Liver (tissue), 9 donors: ENCODE measurements around the gene RFX7. TPM values are rescaled to one million over a fixed set of nuclear protein-coding genes. Genes with fewer than 3 reads are reported as not detected.

ENCODE experiments used
- DNase-seq: peaks from one replicate; pipeline ENCODE4 v3.0.0-alpha.2; 2017; ENCODE audit warnings: low spot score
- H3K27ac ChIP-seq, 2 donors: one replicate each; pipeline ENCODE4 v1.7.0; 2013; ENCODE audit warnings: inconsistent platforms in 2 of 2, low read length in 2 of 2, control low read depth in 1 of 2, low read depth in 1 of 2, mild to moderate bottlenecking in 1 of 2
- H3K27me3 ChIP-seq, 4 donors: one replicate each; pipeline versions ENCODE4 v1.6.1 to v1.7.0; 2013; ENCODE audit warnings: low read length in 3 of 4, inconsistent platforms in 1 of 4, mild to moderate bottlenecking in 1 of 4, moderate library complexity in 1 of 4; ENCODE audit not compliant: control insufficient read depth in 4 of 4, insufficient read depth in 4 of 4
- H3K36me3 ChIP-seq, 4 donors: one replicate each; pipeline versions ENCODE4 v1.6.1 to v1.7.0; 2013; ENCODE audit warnings: low read length in 3 of 4, mild to moderate bottlenecking in 3 of 4, low read depth in 1 of 4, moderate library complexity in 1 of 4; ENCODE audit not compliant: control insufficient read depth in 4 of 4, insufficient read depth in 3 of 4
- H3K4me1 ChIP-seq, 4 donors: one replicate each; pipeline versions ENCODE4 v1.6.1 to v1.7.0; 2013; ENCODE audit warnings: low read length in 3 of 4, mild to moderate bottlenecking in 3 of 4, moderate library complexity in 1 of 4; ENCODE audit not compliant: control insufficient read depth in 4 of 4, insufficient read depth in 4 of 4
- H3K4me3 ChIP-seq, 3 donors: one replicate each; pipeline versions ENCODE4 v1.6.1 to v1.7.0; 2013; ENCODE audit warnings: low read length in 3 of 3, control low read depth in 1 of 3, low read depth in 1 of 3, mild to moderate bottlenecking in 1 of 3
- H3K9ac ChIP-seq, 2 donors: one replicate each; pipeline ENCODE4 v1.7.0; 2013; ENCODE audit warnings: low read length in 2 of 2, mild to moderate bottlenecking in 2 of 2, moderate library complexity in 2 of 2, control low read depth in 1 of 2, low read depth in 1 of 2
- H3K9me3 ChIP-seq, 4 donors: one replicate each; pipeline versions ENCODE4 v1.6.1 to v1.7.0; 2013; ENCODE audit warnings: low read length in 3 of 4; ENCODE audit not compliant: control insufficient read depth in 4 of 4
- ATF3 ChIP-seq: IDR thresholded peaks from 2 replicates; pipeline ENCODE4 v1.6.1; 2016; ENCODE audit warnings: antibody characterized with exemption
- CTCF ChIP-seq: fragments of 150-350 bp; IDR thresholded peaks from 2 replicates; pipeline ENCODE4 v1.5.1; 2017; ENCODE audit warnings: improper control_type of control experiment, low read depth, low read length; ENCODE audit not compliant: missing input control
- EGR1 ChIP-seq, 2 donors: IDR thresholded peaks; 2 replicates each; pipeline ENCODE4 v1.6.1; 2016 to 2018; ENCODE audit warnings: antibody characterized with exemption in 2 of 2, low read depth in 2 of 2
- FOXA1 ChIP-seq: IDR thresholded peaks from 2 replicates; pipeline ENCODE4 v1.6.1; 2016; ENCODE audit warnings: antibody characterized with exemption
- FOXA2 ChIP-seq: IDR thresholded peaks from 2 replicates; pipeline ENCODE4 v1.6.1; 2016; ENCODE audit warnings: antibody characterized with exemption
- GABPA ChIP-seq, 2 donors: IDR thresholded peaks in 1 of 2; conservative IDR thresholded peaks in 1 of 2; 2 replicates each; pipeline ENCODE4 v1.6.1; 2016; ENCODE audit warnings: antibody characterized with exemption in 2 of 2, mild to moderate bottlenecking in 1 of 2, moderate library complexity in 1 of 2
- HNF4A ChIP-seq, 2 donors: conservative IDR thresholded peaks; 2 replicates each; pipeline ENCODE4 v1.6.1; 2016; ENCODE audit warnings: antibody characterized with exemption in 2 of 2, mild to moderate bottlenecking in 2 of 2
- HNF4G ChIP-seq: IDR thresholded peaks from 2 replicates; pipeline ENCODE4 v1.6.1; 2016; ENCODE audit warnings: antibody characterized with exemption
- JUND ChIP-seq, 2 donors: IDR thresholded peaks; 2 replicates each; pipeline ENCODE4 v1.6.1; 2016; ENCODE audit warnings: antibody characterized with exemption in 2 of 2
- MAX ChIP-seq: IDR thresholded peaks from 2 replicates; pipeline ENCODE4 v1.6.1; 2016; ENCODE audit warnings: antibody characterized with exemption
- NR2F2 ChIP-seq: IDR thresholded peaks from 2 replicates; pipeline ENCODE4 v1.6.1; 2016; ENCODE audit warnings: antibody characterized with exemption
- RAD21 ChIP-seq, 2 donors: IDR thresholded peaks; 2 replicates each; pipeline ENCODE4 v1.6.1; 2016; ENCODE audit warnings: antibody characterized with exemption in 2 of 2, mild to moderate bottlenecking in 2 of 2
- REST ChIP-seq: IDR thresholded peaks from 2 replicates; pipeline ENCODE4 v1.6.1; 2016; ENCODE audit warnings: antibody characterized with exemption, mild to moderate bottlenecking
- RXRA ChIP-seq, 2 donors: IDR thresholded peaks; 2 replicates each; pipeline ENCODE4 v1.6.1; 2017 to 2018; ENCODE audit warnings: antibody characterized with exemption in 2 of 2, mild to moderate bottlenecking in 1 of 2
- SP1 ChIP-seq: IDR thresholded peaks from 2 replicates; pipeline ENCODE4 v1.6.1; 2018; ENCODE audit warnings: antibody characterized with exemption, mild to moderate bottlenecking
- TAF1 ChIP-seq: conservative IDR thresholded peaks from 2 replicates; pipeline ENCODE4 v1.6.1; 2016; ENCODE audit warnings: antibody characterized with exemption, mild to moderate bottlenecking
- YY1 ChIP-seq: IDR thresholded peaks from 2 replicates; pipeline ENCODE4 v1.6.1; 2016; ENCODE audit warnings: antibody characterized with exemption, mild to moderate bottlenecking
- ZBTB33 ChIP-seq: IDR thresholded peaks from 2 replicates; pipeline ENCODE4 v1.6.1; 2016; ENCODE audit warnings: antibody characterized with exemption
- WGBS: extraction: QIAGEN DNeasy Blood & Tissue Kit; methylation state at CpG from one replicate; pipeline ENCODE4 v1.1.7; 2013; 5-methylcytosine and 5-hydroxymethylcytosine counted together
- polyA plus RNA-seq, 2 donors: library from polyadenylated mRNA; stranded (reverse) in 1 of 2; unstranded in 1 of 2; fragments of 200-250 nt in 1 of 2; fragments of >200 nt in 1 of 2; fragmentation: Nextera tagmentation in 1 of 2; extraction: Ambion mirVana in 1 of 2; gene quantifications; one replicate each; pipeline versions ENCODE4 v1.2.1 to v1.2.3, GENCODE V29; 2013 to 2015
- total RNA-seq, 2 donors: library from RNA; depleted of rRNA; stranded (reverse); fragments of >200 nt; gene quantifications; one replicate each; pipeline ENCODE4 v1.2.3, GENCODE V29; 2014
- donor health status: healthy.
- donor health status: healthy.
- donor health status: healthy.
- donor health status: healthy.
- donor health status: healthy.

RFX7 gene
- total RNA-seq (1 to 10 TPM; 2.4 to 4.2 TPM), polyA plus RNA-seq (1 to 10 TPM; 1.3 TPM)

- Histone ChIP-seq H3K4me3 (peak within 1 kb of the TSS; percentile 57 to 100 (median 79)), H3K27ac (peak within 1 kb of the TSS; percentile 75), H3K4me1 (peaks cover 5 to 40% (median 20%) of the 10 kb centered on the region in 4 donors), H3K27me3 (no peaks in the 10 kb centered on the region), H3K9me3 (no peaks in the 10 kb centered on the region), H3K36me3 (no peaks in the 10 kb centered on the region), H3K9ac (peak within 1 kb of the TSS; percentile 33 to 63)
- WGBS = under 1% methylated on average over 85 of the region's 85 CpGs
- TF ChIP-seq EGR1 (IDR thresholded peaks at IDR 0.05; ENCODE audit: low read depth in 2 of 2) = no peak
- TF ChIP-seq JUND (IDR thresholded peaks at IDR 0.05) = no peak
- no peak for TF ChIP-seq RAD21 (IDR thresholded peaks at IDR 0.05)
- TF ChIP-seq TAF1 = no peak
- no peak for TF ChIP-seq FOXA2
- TF ChIP-seq FOXA1 = no peak
- TF ChIP-seq REST = no peak
- no peak for TF ChIP-seq ATF3
- TF ChIP-seq YY1 = no peak
- TF ChIP-seq RXRA (IDR thresholded peaks at IDR 0.05) = no peak
- TF ChIP-seq MAX = no peak
- TF ChIP-seq ZBTB33 = no peak
- no peak for TF ChIP-seq HNF4A (conservative IDR thresholded peaks at IDR 0.05)
- no peak for TF ChIP-seq SP1
- TF ChIP-seq HNF4G = no peak
- TF ChIP-seq NR2F2 = no peak
- no peak for TF ChIP-seq CTCF
- TF ChIP-seq GABPA (IDR thresholded peaks at IDR 0.05 in 1 of 2, conservative IDR thresholded peaks at IDR 0.05 in 1 of 2) = no peak
- DNase-seq = peak; percentile 80
Measured at GRCh38 chr15:56243163-56244037, at the start of gene RFX7. Gene RFX7 (minus strand): TSS chr15:56243879. CDS start chr15:56243285, 594 bp downstream.
